K562 (cell line): ENCODE measurements around the gene PLXDC2. TPM values are rescaled to one million over a fixed set of nuclear protein-coding genes. Genes with fewer than 3 reads are reported as not detected.

Experiments
- ATAC-seq: fragments of 200-7000 bp; cut with Tn5 transposase; 3 replicates; pipeline ENCODE4 v1.9.1; 2020; ENCODE audit warnings: moderate library complexity
- BruUV-seq: library from RNA; stranded (reverse); fragments of 400-500 nt; replicated peaks from 2 replicates; lab custom pipeline; 2021; lab: Mats Ljungman, UMichigan
- CTCF ChIA-PET: fragments of 300-600 bp; formaldehyde crosslinking; extraction: SDS; loops from one replicate; lab custom pipeline; 2021; ENCODE audit warnings: low intra/inter-chr PET ratio; lab: Yijun Ruan, JAX
- POLR2A ChIA-PET: fragments of 300-600, 350-650 bp; sonication (Branson Sonifier 250); formaldehyde crosslinking; extraction: SDS; loops from one replicate; lab custom pipeline; 2021; ENCODE audit warnings: antibody characterized with exemption, inconsistent platforms; lab: Yijun Ruan, JAX
- DNase-seq, 4 experiments: peaks; one replicate each; pipeline versions ENCODE4 v3.0.0 to v3.0.0-alpha.2; 2011 to 2018; ENCODE audit warnings: low spot score in 3 of 4, mixed read lengths in 3 of 4; ENCODE audit errors: extremely low read depth in 1 of 4
- FAIRE-seq: peaks from 2 replicates; lab custom pipeline; 2011; peaks lifted over from hg19 to GRCh38; lab: Jason Lieb, UNC
- H2AFZ ChIP-seq: 2 replicates; pipeline ENCODE4 v1.6.0; 2011; ENCODE audit warnings: low read depth, low read length, control low read depth, inconsistent platforms
- H3K27ac ChIP-seq: fragments of 200-600 bp; 3 replicates; pipeline ENCODE4 v1.8.0; 2011; ENCODE audit warnings: low read depth, mild to moderate bottlenecking, control low read depth, inconsistent platforms, low read length, moderate library complexity, mixed read lengths; ENCODE audit errors: extremely low read depth
- H3K27me3 ChIP-seq, 2 experiments: fragments of 300-600 bp in 1 of 2; 2 replicates in 1 of 2; 3 replicates in 1 of 2; pipeline versions ENCODE4 v1.6.0 to v1.8.0; 2011; ENCODE audit warnings: inconsistent platforms in 2 of 2, low read length in 2 of 2, mild to moderate bottlenecking in 1 of 2, mixed read lengths in 1 of 2, moderate library complexity in 1 of 2; ENCODE audit not compliant: control insufficient read depth in 2 of 2, insufficient read depth in 2 of 2
- H3K36me3 ChIP-seq: fragments of 300-600 bp; 3 replicates; pipeline ENCODE4 v1.8.0; 2011; ENCODE audit warnings: mild to moderate bottlenecking, low read length, inconsistent platforms; ENCODE audit not compliant: control insufficient read depth, insufficient read depth
- H3K4me1 ChIP-seq, 2 experiments: fragments of 200-600 bp in 1 of 2; replicated peaks in 1 of 2; 2 replicates in 1 of 2; 3 replicates in 1 of 2; pipeline versions ENCODE4 v1.5.1 to v1.8.0; 2011; ENCODE audit warnings: inconsistent platforms in 2 of 2, low read length in 2 of 2, mild to moderate bottlenecking in 1 of 2, mixed read lengths in 1 of 2, moderate library complexity in 1 of 2; ENCODE audit not compliant: control insufficient read depth in 2 of 2, insufficient read depth in 2 of 2
- H3K4me2 ChIP-seq: 2 replicates; pipeline ENCODE4 v1.6.1; 2011; ENCODE audit warnings: low read length, control low read depth, inconsistent platforms, mixed read lengths; ENCODE audit not compliant: insufficient read depth
- H3K4me3 ChIP-seq: fragments of 200-600 bp; sonication (generic), shearing (Covaris generic); 2 replicates; pipeline ENCODE4 v1.5.1; 2016; ENCODE audit warnings: control low read depth, inconsistent platforms
- H3K79me2 ChIP-seq: fragments of 200-600 bp; 3 replicates; pipeline ENCODE4 v1.8.0; 2011; ENCODE audit warnings: low read length, inconsistent platforms; ENCODE audit not compliant: control insufficient read depth, insufficient read depth
- H3K9ac ChIP-seq, 2 experiments: 2 replicates each; pipeline versions ENCODE4 v1.6.0 to v1.6.1; 2011; ENCODE audit warnings: low read depth in 2 of 2, low read length in 2 of 2, control low read depth in 1 of 2, inconsistent platforms in 1 of 2, mild to moderate bottlenecking in 1 of 2, mixed read lengths in 1 of 2; ENCODE audit not compliant: insufficient read depth in 1 of 2
- H3K9me1 ChIP-seq: one replicate; pipeline ENCODE4 v1.6.0; 2011; ENCODE audit warnings: inconsistent platforms, mild to moderate bottlenecking, low read length, moderate library complexity; ENCODE audit not compliant: control insufficient read depth, insufficient read depth
- H3K9me3 ChIP-seq: replicated peaks from 2 replicates; pipeline ENCODE4 v1.5.1; 2011; ENCODE audit warnings: low read depth, low read length, inconsistent platforms; ENCODE audit not compliant: control insufficient read depth, insufficient read depth
- H4K20me1 ChIP-seq: replicated peaks from 2 replicates; pipeline ENCODE4 v1.6.1; 2011; ENCODE audit warnings: low read length, inconsistent platforms, mixed read lengths; ENCODE audit not compliant: control insufficient read depth, insufficient read depth
- ATF7 ChIP-seq: fragments of 450-650 bp; IDR thresholded peaks from 2 replicates; pipeline ENCODE4 v1.7.1; 2014; ENCODE audit warnings: mild to moderate bottlenecking, moderate library complexity
- EHMT2 ChIP-seq: fragments of 450-650 bp; IDR thresholded peaks from 2 replicates; pipeline ENCODE4 v1.6.1; 2018; ENCODE audit warnings: antibody characterized with exemption
- ETV1 ChIP-seq: fragments of 450-650 bp; conservative IDR thresholded peaks from 2 replicates; pipeline ENCODE4 v1.6.1; 2016; ENCODE audit warnings: missing genetic modification characterization, control low read depth, low read depth, missing compliant biosample characterization
- FOXA1 ChIP-seq: fragments of 450-650 bp; IDR thresholded peaks from 2 replicates; pipeline ENCODE4 v1.6.1; 2016; ENCODE audit warnings: mild to moderate bottlenecking, borderline replicate concordance
- JUN ChIP-seq, 2 experiments: sonication (generic) in 1 of 2; formaldehyde crosslinking in 1 of 2; IDR thresholded peaks; 2 replicates each; pipeline versions ENCODE4 v1.6.1 to v1.8.0; 2012 to 2022; ENCODE audit warnings: borderline replicate concordance in 2 of 2, mild to moderate bottlenecking in 2 of 2, improper control_type of control experiment in 1 of 2, low read depth in 1 of 2, low read length in 1 of 2, missing genetic modification reagents in 1 of 2
- NR1H2 ChIP-seq: sonication (generic); formaldehyde crosslinking; IDR thresholded peaks from 2 replicates; pipeline ENCODE4 v1.4.0; 2020; ENCODE audit warnings: mild to moderate bottlenecking, missing genetic modification reagents
- SMC3 ChIP-seq: conservative IDR thresholded peaks from 2 replicates; pipeline ENCODE4 v1.6.1; 2011; ENCODE audit warnings: low read depth, low read length, improper control_type of control experiment; ENCODE audit not compliant: insufficient read depth
- TCF7L2 ChIP-seq: fragments of 150-350 bp; IDR thresholded peaks from 2 replicates; pipeline ENCODE4 v1.6.1; 2016; ENCODE audit warnings: low read depth, mild to moderate bottlenecking, low read length, moderate library complexity
- TCFL5 ChIP-seq: fragments of 250-450 bp; sonication (Bioruptor Pico); conservative IDR thresholded peaks from 2 replicates; pipeline ENCODE4 v1.6.1; 2021; ENCODE audit warnings: mild to moderate bottlenecking, moderate library complexity, matching md5 sums
- ZNF175 ChIP-seq: fragments of 200-800 bp; sonication (Bioruptor generic); IDR thresholded peaks from 2 replicates; pipeline ENCODE4 v1.6.1; 2016; ENCODE audit warnings: low read depth, mild to moderate bottlenecking, missing genetic modification characterization, missing compliant biosample characterization
- ZNF184 ChIP-seq: sonication (generic); formaldehyde crosslinking; IDR thresholded peaks from 2 replicates; pipeline ENCODE4 v1.5.0; 2020; ENCODE audit warnings: missing genetic modification reagents
- ZNF239 ChIP-seq: fragments of 250-450 bp; sonication (Bioruptor Pico); IDR thresholded peaks from 2 replicates; pipeline ENCODE4 v1.4.0; 2020; ENCODE audit warnings: mild to moderate bottlenecking
- ZNF398 ChIP-seq: fragments of 250-450 bp; sonication (Bioruptor Pico); IDR thresholded peaks from 2 replicates; pipeline ENCODE4 v1.8.0; 2021; ENCODE audit warnings: moderate library complexity, mild to moderate bottlenecking, inconsistent platforms
- ZNF584 ChIP-seq: fragments of 200-800 bp; sonication (Bioruptor generic); IDR thresholded peaks from 2 replicates; pipeline ENCODE4 v1.6.1; 2016; ENCODE audit warnings: low read depth, mild to moderate bottlenecking, missing genetic modification characterization, missing compliant biosample characterization
- ZNF707 ChIP-seq: fragments of 250-450 bp; sonication (Bioruptor Pico); conservative IDR thresholded peaks from 2 replicates; pipeline ENCODE4 v1.8.0; 2022; ENCODE audit warnings: inconsistent platforms, mild to moderate bottlenecking, moderate library complexity
- WGBS: fragments of 100-300 bp; shearing (Covaris generic); methylation state at CpG from one replicate; pipeline ENCODE4 v1.1.6; 2016; ENCODE audit warnings: low coverage, mixed read lengths; ENCODE audit not compliant: insufficient coverage; ENCODE audit errors: missing lambda C conversion rate; 5-methylcytosine and 5-hydroxymethylcytosine counted together
- in situ Hi-C: fragments of 300-500 bp; cut with MboI; formaldehyde crosslinking; loops from 4 replicates; pipeline ENCODE4 v1.15.0; 2018; ENCODE audit warnings: inconsistent platforms, mixed read lengths
- intact Hi-C: fragments of 100-400 bp; cut with micrococcal nuclease; formaldehyde crosslinking; loops from 2 replicates; pipeline ENCODE4 v1.14.2; 2022
- polyA plus RNA-seq, 8 experiments: library from polyadenylated mRNA; depleted of rRNA in 4 of 8; stranded (reverse) in 5 of 8; unstranded in 3 of 8; fragments of >200 nt; fragmentation: Nextera tagmentation in 2 of 8; fragmentation: Illumina TruSeq in 1 of 8; extraction: Ambion mirVana in 2 of 8; extraction: Trizol in 1 of 8; gene quantifications; 2 replicates each; pipeline versions ENCODE4 v1.2.1 to v1.2.3, GENCODE V29; 2011 to 2014; ENCODE audit warnings: inconsistent platforms in 1 of 8, missing spikeins in 1 of 8
- total RNA-seq, 7 experiments: library from RNA; depleted of rRNA in 6 of 7; stranded (reverse); fragments of >200 nt in 6 of 7; fragmentation: Illumina TruSeq in 2 of 7; extraction: Trizol in 2 of 7; gene quantifications; 2 replicates each; pipeline versions ENCODE4 v1.2.1 to v1.2.3, GENCODE V29; 2011 to 2021; ENCODE audit warnings: low replicate concordance in 1 of 7

PLXDC2 gene
- total and polyA plus RNA-seq, 9 of the 15 experiments (the other 6 are each of a cell fraction or from before 2014, with no cell fraction given), result 0.01 to 0.33 (median 0.10) TPM; not detected in 3

- H4K20me1 ChIP-seq, result no peaks in the 10 kb centered on the region
- FAIRE-seq (no peak), DNase-seq (no peak), ATAC-seq (no peak)
- ChIA-PET CTCF (no interaction called here), POLR2A (no interaction called here)
- in situ Hi-C loops (no loop called here), intact Hi-C loops (no loop called here)
- H3K36me3 ChIP-seq, result no peaks in the 10 kb centered on the region
- no TSS peak for BruUV-seq
- no peaks in the 10 kb centered on the region for H3K27me3 ChIP-seq
- no peaks in the 10 kb centered on the region for H3K9me3 ChIP-seq
- no peak overlapping the region for H3K9ac ChIP-seq
- no peak overlapping the region for H3K4me3 ChIP-seq
- no peak overlapping the region for H3K4me2 ChIP-seq
- H3K4me1 ChIP-seq, result no peaks in the 10 kb centered on the region
- no peak overlapping the region for H2AFZ ChIP-seq
- H3K9me1 ChIP-seq, result no peaks in the 10 kb centered on the region
- no peaks in the 10 kb centered on the region for H3K79me2 ChIP-seq
- no peak overlapping the region for H3K27ac ChIP-seq
- 0% methylated on average over 2 of the region's 2 CpGs for WGBS
- TF ChIP-seq TCF7L2 (no peak), ZNF239 (CRISPR knock-in tag) (no peak), TCFL5 (CRISPR knock-in tag) (no peak), ZNF707 (CRISPR knock-in tag) (no peak), FOXA1 (no peak)
Observed at GRCh38 chr10:19956516-19957032, 140.3 kb downstream of the PLXDC2 start.

- Histone ChIP-seq H3K27me3 (no peaks in the 10 kb centered on the region), H3K9me3 (no peaks in the 10 kb centered on the region; the same call in 1 of the 2 replicates), H3K36me3 (no peaks in the 10 kb centered on the region), H2AFZ (no peak overlapping the region), H4K20me1 (no peaks in the 10 kb centered on the region), H3K9ac (no peak overlapping the region), H3K79me2 (no peaks in the 10 kb centered on the region), H3K4me1 (no peaks in the 10 kb centered on the region), H3K27ac (no peak overlapping the region), H3K4me2 (no peak overlapping the region), H3K4me3 (no peak overlapping the region), H3K9me1 (no peaks in the 10 kb centered on the region)
- intact Hi-C loops, result no loop called here
- ChIA-PET CTCF (no interaction called here), POLR2A (no interaction called here)
- no peak for TF ChIP-seq JUN (IDR thresholded peaks at IDR 0.05; ENCODE audit: borderline replicate concordance, low read depth, low read length)
- TF ChIP-seq JUN (CRISPR knock-in tag; IDR thresholded peaks at IDR 0.05; ENCODE audit: borderline replicate concordance), result no peak
- TF ChIP-seq SMC3, result no peak
- no peak for TF ChIP-seq ETV1 (tag)
- no peak for TF ChIP-seq ZNF398
- TF ChIP-seq ZNF584 (CRISPR knock-in tag), result no peak
- no peak for TF ChIP-seq ZNF184 (CRISPR knock-in tag)
- TF ChIP-seq EHMT2, result no peak
- no peak for TF ChIP-seq ATF7
- no peak for TF ChIP-seq NR1H2 (CRISPR knock-in tag)
- no peak for TF ChIP-seq ZNF175
- DNase-seq (no peak), FAIRE-seq (no peak), ATAC-seq (no peak)
- in situ Hi-C loops, result no loop called here
- no TSS peak for BruUV-seq
Observed at GRCh38 chr10:19958787-19959186, 142.6 kb downstream of the PLXDC2 start.
